ENCODE data around the gene HTR3C. TPM values are rescaled to one million over a fixed set of nuclear protein-coding genes. Genes with fewer than 3 reads are reported as not detected.

The HTR3C gene
- total RNA-seq, result not detected in 2 replicates

GRCh38 chr3:184052767-184053166 lies at the start of gene HTR3C:
Gene HTR3C, plus strand, starts transcription at chr3:184053047. Its CDS starts 34 bp downstream, at chr3:184053081.

GRCh38 chr3:184017672-184018423 lies 35.0 kb upstream of the HTR3C start, which contains the start of gene ABCC5:
Gene ABCC5, minus strand, starts transcription at chr3:184017884. Its CDS starts 3,492 bp downstream, at chr3:184014392.

GRCh38 chr3:184031187-184031792 lies 21.6 kb upstream of the HTR3C start, which contains the start of gene HTR3D:
Gene HTR3D, plus strand, starts transcription at chr3:184031742. Its CDS starts 0 bp downstream, at chr3:184031742.

GRCh38 chr3:184096811-184097383 lies 44.0 kb downstream of the HTR3C start, which contains the start of gene HTR3E:
Gene HTR3E, plus strand, starts transcription at chr3:184097064. Its CDS starts 466 bp downstream, at chr3:184097530.

Other genes starting within 250 kb of the HTR3C start
- 3.1 and 5.0 TPM in 2 replicates for gene MAP6D1, start 227.5 kb upstream of the HTR3C start, total RNA-seq
- 33.5 and 38.8 TPM in 2 replicates for gene PARL, start 168.2 kb upstream of the HTR3C start, total RNA-seq
- gene ABCC5, start 35.2 kb upstream of the HTR3C start, total RNA-seq, result 4.2 and 5.4 TPM in 2 replicates
- gene HTR3D, start 21.3 kb upstream of the HTR3C start, total RNA-seq, result not detected in 2 replicates
- gene HTR3E, start 44.0 kb downstream of the HTR3C start, total RNA-seq, result not detected in 2 replicates
- 35.0 and 38.8 TPM in 2 replicates for gene EIF2B5, start 82.3 kb downstream of the HTR3C start, total RNA-seq
- gene DVL3, start 102.3 kb downstream of the HTR3C start, total RNA-seq, result 17.8 and 24.8 TPM in 2 replicates
- gene AP2M1, start 121.8 kb downstream of the HTR3C start, total RNA-seq, result 414 and 432 TPM in 2 replicates
- 33.1 and 34.8 TPM in 2 replicates for gene ABCF3, start 133.2 kb downstream of the HTR3C start, total RNA-seq
- not detected in 2 replicates for gene VWA5B2, start 176.5 kb downstream of the HTR3C start, total RNA-seq
- gene ALG3, start 195.9 kb downstream of the HTR3C start, total RNA-seq, result 64.2 and 67.1 TPM in 2 replicates
- 3.4 and 4.3 TPM in 2 replicates for gene EEF1AKMT4, start 196.6 kb downstream of the HTR3C start, total RNA-seq
- not detected in 2 replicates for gene CAMK2N2, start 208.5 kb downstream of the HTR3C start, total RNA-seq
- not detected in 2 replicates for gene ECE2, start 223.0 kb downstream of the HTR3C start, total RNA-seq
- gene PSMD2, start 246.2 kb downstream of the HTR3C start, total RNA-seq, result 770 and 1,106 TPM in 2 replicates

Data from mammary microvascular endothelial cell (primary cell).